Measurements from ENCODE around the gene NFE2L2.
"Not testable (repeated sequence)": the region's sequence is repeated elsewhere in the genome, so short reads cannot be mapped to it uniquely, and the experiment has no call there.

Gene NFE2L2

GRCh38 chr2:177234267-177234666 is 30.3 kb downstream of the NFE2L2 start:
- H3K4me3 ChIP-seq (ENCODE audit: low read depth, low read length) = no peak overlapping the region
- TF ChIP-seq, protein P1, sequence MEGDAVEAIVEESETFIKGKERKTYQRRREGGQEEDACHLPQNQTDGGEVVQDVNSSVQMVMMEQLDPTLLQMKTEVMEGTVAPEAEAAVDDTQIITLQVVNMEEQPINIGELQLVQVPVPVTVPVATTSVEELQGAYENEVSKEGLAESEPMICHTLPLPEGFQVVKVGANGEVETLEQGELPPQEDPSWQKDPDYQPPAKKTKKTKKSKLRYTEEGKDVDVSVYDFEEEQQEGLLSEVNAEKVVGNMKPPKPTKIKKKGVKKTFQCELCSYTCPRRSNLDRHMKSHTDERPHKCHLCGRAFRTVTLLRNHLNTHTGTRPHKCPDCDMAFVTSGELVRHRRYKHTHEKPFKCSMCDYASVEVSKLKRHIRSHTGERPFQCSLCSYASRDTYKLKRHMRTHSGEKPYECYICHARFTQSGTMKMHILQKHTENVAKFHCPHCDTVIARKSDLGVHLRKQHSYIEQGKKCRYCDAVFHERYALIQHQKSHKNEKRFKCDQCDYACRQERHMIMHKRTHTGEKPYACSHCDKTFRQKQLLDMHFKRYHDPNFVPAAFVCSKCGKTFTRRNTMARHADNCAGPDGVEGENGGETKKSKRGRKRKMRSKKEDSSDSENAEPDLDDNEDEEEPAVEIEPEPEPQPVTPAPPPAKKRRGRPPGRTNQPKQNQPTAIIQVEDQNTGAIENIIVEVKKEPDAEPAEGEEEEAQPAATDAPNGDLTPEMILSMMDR (IDR thresholded peaks at IDR 0.05; ENCODE audit: borderline replicate concordance, insufficient read depth, low read depth, low read length) = no peak

GRCh38 chr2:177232098-177232704 is 32.3 kb downstream of the NFE2L2 start:
- TF ChIP-seq, protein P1 (IDR thresholded peaks at IDR 0.05; ENCODE audit: borderline replicate concordance, insufficient read depth, low read depth, low read length) = no peak
- H3K4me3 ChIP-seq (ENCODE audit: low read depth, low read length) = no peak overlapping the region

- TF ChIP-seq, protein P1 (IDR thresholded peaks at IDR 0.05; ENCODE audit: borderline replicate concordance, insufficient read depth, low read depth, low read length) = no peak
- H3K4me3 ChIP-seq (ENCODE audit: low read depth, low read length) = no peak overlapping the region
Measured at GRCh38 chr2:177231270-177231669, 33.3 kb downstream of the NFE2L2 start.

- no peak overlapping the region for H3K4me3 ChIP-seq (ENCODE audit: low read depth, low read length)
- TF ChIP-seq, protein P1 (IDR thresholded peaks at IDR 0.05; ENCODE audit: borderline replicate concordance, insufficient read depth, low read depth, low read length) = no peak
Measured at GRCh38 chr2:177229442-177230242, 34.9 kb downstream of the NFE2L2 start.

DNA sequence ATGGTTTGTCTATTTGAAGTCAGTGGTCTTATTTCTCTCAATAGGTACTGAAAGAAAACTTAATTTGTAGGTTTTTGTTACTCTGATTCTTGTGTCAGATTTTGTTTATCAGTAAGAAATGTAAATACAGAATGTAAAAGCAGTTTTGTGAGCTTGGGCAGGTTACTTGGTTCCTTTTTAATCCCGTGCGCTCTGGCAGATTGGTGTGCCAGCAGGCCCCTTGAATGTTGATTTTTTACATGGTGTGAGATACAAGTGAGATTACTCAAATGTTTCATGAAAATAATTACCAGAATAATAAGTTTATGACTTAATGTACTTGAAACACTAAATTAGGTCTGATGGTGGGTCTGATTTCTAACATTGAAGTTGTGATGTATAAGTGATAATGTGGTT is 38.6 kb downstream of the NFE2L2 start:
- TF ChIP-seq, protein P1 (IDR thresholded peaks at IDR 0.05; ENCODE audit: borderline replicate concordance, insufficient read depth, low read depth, low read length) = no peak
- H3K4me3 ChIP-seq (ENCODE audit: low read depth, low read length) = no peak overlapping the region

- H3K4me3 ChIP-seq (ENCODE audit: low read depth, low read length) = not testable (repeated sequence)
Measured at GRCh38 chr2:177223436-177223835, 41.1 kb downstream of the NFE2L2 start.

GRCh38 chr2:177221970-177222369 is 42.6 kb downstream of the NFE2L2 start:
- TF ChIP-seq, protein P1 (IDR thresholded peaks at IDR 0.05; ENCODE audit: borderline replicate concordance, insufficient read depth, low read depth, low read length) = no peak
- no peak overlapping the region for H3K4me3 ChIP-seq (ENCODE audit: low read depth, low read length)
